ENCODE results near the gene ZNF536. TPM values are rescaled to one million over a fixed set of nuclear protein-coding genes. Genes with fewer than 3 reads are reported as not detected.

ZNF536 gene
- total and polyA plus RNA-seq, 2 of the 4 experiments (the other 2 are of a cell fraction), result not detected

DNA sequence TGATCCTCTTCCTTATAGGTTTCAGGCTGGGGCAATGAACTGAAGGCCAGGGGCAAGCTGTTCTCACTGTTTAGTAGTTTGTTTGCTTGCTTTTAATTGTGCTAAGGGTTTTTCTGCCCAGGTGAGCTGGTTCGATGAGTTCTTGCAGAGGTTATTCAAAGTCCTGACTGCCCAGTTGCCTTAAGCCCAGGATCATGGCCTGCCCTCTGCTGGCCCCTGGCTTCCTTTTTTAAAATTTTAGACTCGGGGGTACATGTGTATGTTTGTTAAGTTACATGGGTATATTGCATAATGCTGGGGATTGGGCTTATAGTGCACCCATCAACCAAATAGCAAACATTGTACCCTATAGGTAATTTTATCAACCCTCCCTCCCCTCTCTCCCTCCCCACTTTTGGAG, 65.7 kb downstream of the ZNF536 start:
- no peak overlapping the region for H2BK120ac ChIP-seq (ENCODE audit: low read depth, low read length)
- no peaks in the 10 kb centered on the region for H3K36me3 ChIP-seq (ENCODE audit: control insufficient read depth, insufficient read depth, low read length)
- no peak overlapping the region for H3K14ac ChIP-seq (replicated peaks; ENCODE audit: low read depth, low read length)
- ChIA-PET CTCF (no interaction called here), POLR2A (ENCODE audit: unreplicated experiment) (no interaction called here)
- H3K27ac ChIP-seq (ENCODE audit: insufficient read depth, low read length), result no peak overlapping the region
- in situ Hi-C loops (cut with MboI; ENCODE audit: low sequenced_read_pairs) (no loop called here), dilution Hi-C loops (cut with HindIII; ENCODE audit: low sequenced_read_pairs, unreplicated experiment) (no loop called here), intact Hi-C loops (cut with micrococcal nuclease) (no loop called here)
- no peak overlapping the region for H2BK15ac ChIP-seq (ENCODE audit: low read depth, low read length)
- BruUV-seq (replicated peaks), result no TSS peak
- DNase-seq, result no peak
- H3K4me3 ChIP-seq (ENCODE audit: insufficient read depth, low read depth, low read length), result no peak overlapping the region
- no peak overlapping the region for H4K91ac ChIP-seq (ENCODE audit: insufficient read depth, low read depth, low read length)
- H3K9me3 ChIP-seq (ENCODE audit: control insufficient read depth, insufficient read depth, low read length), result peaks cover 41% of the 10 kb centered on the region
- no peak overlapping the region for H2AK9ac ChIP-seq (replicated peaks; ENCODE audit: low read depth, low read length, poor library complexity)
- H4K8ac ChIP-seq (ENCODE audit: low read depth in 2 of 2, low read length in 2 of 2), result no peak overlapping the region
- ATAC-seq (ENCODE audit: low read depth), result no peak
- H3K79me1 ChIP-seq (ENCODE audit: low read depth in 1 of 2, low read length in 2 of 2), result no peaks in the 10 kb centered on the region
- no peak overlapping the region for H4K5ac ChIP-seq (ENCODE audit: low read depth, low read length)
- no peaks in the 10 kb centered on the region for H3K4me1 ChIP-seq (ENCODE audit: control insufficient read depth, insufficient read depth, low read length)
- H3K27me3 ChIP-seq (ENCODE audit: control insufficient read depth, insufficient read depth, low read length), result no peaks in the 10 kb centered on the region
- H2BK5ac ChIP-seq (ENCODE audit: low read depth, low read length, poor library complexity, severe bottlenecking), result no peak overlapping the region
- H3K56ac ChIP-seq (ENCODE audit: extremely low read depth, insufficient read depth, low read length), result no peak overlapping the region
- no peak overlapping the region for H2AK5ac ChIP-seq (ENCODE audit: low read depth, low read length)
- H3K18ac ChIP-seq (ENCODE audit: low read depth, low read length), result no peak overlapping the region
- no CpG with 5 or more reads among the region's 2 CpGs for WGBS, 2 experiments (ENCODE audit: extremely low coverage in 2 of 2, insufficient read length in 1 of 2)
- TF ChIP-seq RCOR1 (IDR thresholded peaks at IDR 0.05; ENCODE audit: insufficient replicate concordance, low read length) (no peak), POLR2A (IDR thresholded peaks at IDR 0.05; ENCODE audit: low read depth, low read length) (no peak)
- no peaks in the 10 kb centered on the region for H3K9me1 ChIP-seq (ENCODE audit: insufficient read depth, low read length)
- H3K23ac ChIP-seq (ENCODE audit: low read depth, low read length), result no peak overlapping the region
- H3K4ac ChIP-seq (ENCODE audit: low read depth, low read length), result no peak overlapping the region
- H3K4me2 ChIP-seq (ENCODE audit: low read depth, low read length), result no peak overlapping the region
- H2AFZ ChIP-seq (replicated peaks; ENCODE audit: low read length, poor library complexity), result no peak overlapping the region
- H4K20me1 ChIP-seq (ENCODE audit: insufficient read depth, low read length), result no peaks in the 10 kb centered on the region
- H2BK20ac ChIP-seq (ENCODE audit: low read depth, low read length), result no peak overlapping the region
- no peak overlapping the region for H3K9ac ChIP-seq (ENCODE audit: low read depth, low read length)

All from IMR-90 (cell line).